ENCODE measurements around the gene KCTD2.
A peak's percentile ranks its signal among the peaks of the same experiment; 100 is the strongest.
"Not testable (repeated sequence)": the region's sequence is repeated elsewhere in the genome, so short reads cannot be mapped to it uniquely, and the experiment has no call there.

Gene KCTD2

GRCh38 chr17:75044716-75045115 is 2.3 kb upstream of the KCTD2 start:
- no peak overlapping the region for H3K4me3 ChIP-seq (ENCODE audit: low read depth, low read length)
- H3K36me3 ChIP-seq (replicated peaks), result peaks cover 21% of the 10 kb centered on the region
- no peaks in the 10 kb centered on the region for H3K27me3 ChIP-seq (replicated peaks)
- H3K27ac ChIP-seq, result no peak overlapping the region
- DNase-seq, result no peak
- TF ChIP-seq CTCF (IDR thresholded peaks at IDR 0.05; ENCODE audit: low read depth, low read length, missing control alignments), result no peak
- in situ Hi-C loops (cut with HindIII; ENCODE audit: low pct_ligation_motif_present, low sequenced_read_pairs), result no loop called here

- DNase-seq; in situ Hi-C loops (cut with HindIII; ENCODE audit: low pct_ligation_motif_present, low sequenced_read_pairs): not testable (repeated sequence)
- H3K36me3 ChIP-seq (replicated peaks), result peaks cover 12% of the 10 kb centered on the region
Observed at GRCh38 chr17:75045946-75046406, 1.0 kb upstream of the KCTD2 start.

GRCh38 chr17:75047398-75048098 is 523 bp downstream of the KCTD2 start:
- no peak for TF ChIP-seq CTCF (IDR thresholded peaks at IDR 0.05; ENCODE audit: low read depth, low read length, missing control alignments)
- in situ Hi-C loops (cut with HindIII; ENCODE audit: low pct_ligation_motif_present, low sequenced_read_pairs), result no loop called here

More at GRCh38 chr17:75045946-75046406, 1.0 kb upstream of the KCTD2 start:
- H3K27me3 ChIP-seq (replicated peaks), result not testable (repeated sequence)
- Histone ChIP-seq H3K27ac (peak overlapping the region; percentile 84), H3K4me3 (ENCODE audit: low read depth, low read length) (peak overlapping the region; percentile 97)

GRCh38 chr17:75048249-75048878 is 1.3 kb downstream of the KCTD2 start:
- no peaks in the 10 kb centered on the region for H3K27me3 ChIP-seq (replicated peaks)
- no peak for TF ChIP-seq CTCF (IDR thresholded peaks at IDR 0.05; ENCODE audit: low read depth, low read length, missing control alignments)
- H3K4me3 ChIP-seq (ENCODE audit: low read depth, low read length), result peak overlapping the region; percentile 97
- DNase-seq, result no peak
- in situ Hi-C loops (cut with HindIII; ENCODE audit: low pct_ligation_motif_present, low sequenced_read_pairs), result no loop called here
- peaks cover 3% of the 10 kb centered on the region for H3K36me3 ChIP-seq (replicated peaks)
- H3K27ac ChIP-seq, result no peak overlapping the region

More at GRCh38 chr17:75047398-75048098, 523 bp downstream of the KCTD2 start:
- no peak for DNase-seq
- Histone ChIP-seq H3K4me3 (ENCODE audit: low read depth, low read length) (peak overlapping the region; percentile 97), H3K27ac (no peak overlapping the region), H3K36me3 (replicated peaks) (peaks cover 3% of the 10 kb centered on the region), H3K27me3 (replicated peaks) (no peaks in the 10 kb centered on the region)

GRCh38 chr17:75049057-75049456 is 2.0 kb downstream of the KCTD2 start:
- in situ Hi-C loops (cut with HindIII; ENCODE audit: low pct_ligation_motif_present, low sequenced_read_pairs), result no loop called here
- H3K27me3 ChIP-seq (replicated peaks), result no peaks in the 10 kb centered on the region
- no peak overlapping the region for H3K27ac ChIP-seq
- DNase-seq, result no peak
- H3K4me3 ChIP-seq (ENCODE audit: low read depth, low read length), result no peak overlapping the region
- TF ChIP-seq CTCF (IDR thresholded peaks at IDR 0.05; ENCODE audit: low read depth, low read length, missing control alignments), result no peak
- H3K36me3 ChIP-seq (replicated peaks), result peaks cover 6% of the 10 kb centered on the region

GRCh38 chr17:75049706-75050105 is 2.7 kb downstream of the KCTD2 start:
- in situ Hi-C loops (cut with HindIII; ENCODE audit: low pct_ligation_motif_present, low sequenced_read_pairs), result no loop called here
- no peak overlapping the region for H3K4me3 ChIP-seq (ENCODE audit: low read depth, low read length)
- no peak for TF ChIP-seq CTCF (IDR thresholded peaks at IDR 0.05; ENCODE audit: low read depth, low read length, missing control alignments)
- no peak for DNase-seq
- no peak overlapping the region for H3K27ac ChIP-seq
- no peaks in the 10 kb centered on the region for H3K27me3 ChIP-seq (replicated peaks)
- H3K36me3 ChIP-seq (replicated peaks), result peaks cover 12% of the 10 kb centered on the region

Data from brain microvascular endothelial cell (primary cell).